Natural killer cell (primary cell): ENCODE results near the gene TENM4. TPM values are rescaled to one million over a fixed set of nuclear protein-coding genes. Genes with fewer than 3 reads are reported as not detected.

Experiments used
- ATAC-seq, 3 donors: fragments of 150-1000 bp in 2 of 3; fragments of 200-7000 bp in 1 of 3; cut with Tn5 transposase; 1 replicate in 1 of 3; 2 replicates in 2 of 3; pipeline ENCODE4 v1.10.0; 2021; ENCODE audit warnings: mild to moderate bottlenecking in 2 of 3, moderate library complexity in 2 of 3
- DNase-seq, 2 donors: peaks; one replicate each; pipeline versions ENCODE4 v3.0.0 to v3.0.0-alpha.2; 2013 to 2021; ENCODE audit warnings: mixed read lengths in 1 of 2
- H3K27ac ChIP-seq: one replicate; pipeline ENCODE4 v1.5.1; 2013; ENCODE audit warnings: mild to moderate bottlenecking, low read length
- H3K27me3 ChIP-seq: one replicate; pipeline ENCODE4 v1.6.1; 2013; ENCODE audit warnings: low read length; ENCODE audit not compliant: control insufficient read depth, insufficient read depth
- H3K36me3 ChIP-seq: one replicate; pipeline ENCODE4 v1.6.1; 2013; ENCODE audit warnings: low read length; ENCODE audit not compliant: control insufficient read depth, insufficient read depth
- H3K4me1 ChIP-seq: one replicate; pipeline ENCODE4 v1.6.1; 2013; ENCODE audit warnings: low read length; ENCODE audit not compliant: control insufficient read depth, insufficient read depth
- H3K4me3 ChIP-seq: one replicate; pipeline ENCODE4 v1.5.1; 2013; ENCODE audit warnings: low read length
- H3K9me3 ChIP-seq: one replicate; pipeline ENCODE4 v1.6.1; 2013; ENCODE audit warnings: low read length; ENCODE audit not compliant: control insufficient read depth, insufficient read depth
- H3K27ac Mint-ChIP-seq, 2 donors: one replicate each; pipeline ENCODE4 v1.8.0; 2022; ENCODE audit warnings: mild to moderate bottlenecking in 2 of 2, mixed read lengths in 2 of 2, moderate library complexity in 1 of 2
- H3K27me3 Mint-ChIP-seq, 2 donors: one replicate each; pipeline ENCODE4 v1.8.0; 2022; ENCODE audit warnings: low read depth in 2 of 2, mixed read lengths in 2 of 2
- H3K36me3 Mint-ChIP-seq: one replicate; pipeline ENCODE4 v1.8.0; 2022; ENCODE audit warnings: mixed read lengths
- H3K4me1 Mint-ChIP-seq, 2 donors: one replicate each; pipeline ENCODE4 v1.8.0; 2022; ENCODE audit warnings: mixed read lengths in 2 of 2
- H3K4me3 Mint-ChIP-seq: one replicate; pipeline ENCODE4 v1.8.0; 2022; ENCODE audit warnings: mild to moderate bottlenecking, moderate library complexity, mixed read lengths
- H3K9me3 Mint-ChIP-seq, 2 donors: one replicate each; pipeline ENCODE4 v1.8.0; 2022; ENCODE audit warnings: mixed read lengths in 2 of 2
- WGBS: methylation state at CpG from one replicate; pipeline ENCODE4 v1.1.7; 2013; ENCODE audit warnings: missing lambda C conversion rate; ENCODE audit not compliant: insufficient coverage; 5-methylcytosine and 5-hydroxymethylcytosine counted together
- intact Hi-C: fragments of 100-400 bp; cut with micrococcal nuclease; formaldehyde crosslinking; loops from one replicate; pipeline ENCODE4 v1.14.2; 2022
- total RNA-seq, 4 donors: library from RNA; stranded (reverse); fragments of 120-200 nt in 1 of 4; gene quantifications; one replicate each; pipeline versions ENCODE4 v1.2.3 to v1.2.4, GENCODE V29; 2013 to 2022
- TF ChIP-seq, protein P1 (sequence below): fragments of 200-600 bp; IDR thresholded peaks from one replicate; pipeline ENCODE4 v1.8.0; 2022; ENCODE audit warnings: antibody characterized with exemption

TENM4 gene
- total RNA-seq, 3 donors from 2014 or later (not counting 1 experiment from before 2014, with no cell fraction given), result 0.63 to 0.75 TPM; not detected in 1

GRCh38 chr11:79019277-79019676, 421.6 kb downstream of the TENM4 start:
- Mint-ChIP-seq H3K4me3 (no peak overlapping the region), H3K27ac (no peak overlapping the region), H3K9me3 (no peaks in the 10 kb centered on the region), H3K27me3 (peaks cover 31 to 44% of the 10 kb centered on the region in 2 donors), H3K36me3 (no peaks in the 10 kb centered on the region), H3K4me1 (no peaks in the 10 kb centered on the region)
- intact Hi-C loops, result no loop called here
- TF ChIP-seq, protein P1, sequence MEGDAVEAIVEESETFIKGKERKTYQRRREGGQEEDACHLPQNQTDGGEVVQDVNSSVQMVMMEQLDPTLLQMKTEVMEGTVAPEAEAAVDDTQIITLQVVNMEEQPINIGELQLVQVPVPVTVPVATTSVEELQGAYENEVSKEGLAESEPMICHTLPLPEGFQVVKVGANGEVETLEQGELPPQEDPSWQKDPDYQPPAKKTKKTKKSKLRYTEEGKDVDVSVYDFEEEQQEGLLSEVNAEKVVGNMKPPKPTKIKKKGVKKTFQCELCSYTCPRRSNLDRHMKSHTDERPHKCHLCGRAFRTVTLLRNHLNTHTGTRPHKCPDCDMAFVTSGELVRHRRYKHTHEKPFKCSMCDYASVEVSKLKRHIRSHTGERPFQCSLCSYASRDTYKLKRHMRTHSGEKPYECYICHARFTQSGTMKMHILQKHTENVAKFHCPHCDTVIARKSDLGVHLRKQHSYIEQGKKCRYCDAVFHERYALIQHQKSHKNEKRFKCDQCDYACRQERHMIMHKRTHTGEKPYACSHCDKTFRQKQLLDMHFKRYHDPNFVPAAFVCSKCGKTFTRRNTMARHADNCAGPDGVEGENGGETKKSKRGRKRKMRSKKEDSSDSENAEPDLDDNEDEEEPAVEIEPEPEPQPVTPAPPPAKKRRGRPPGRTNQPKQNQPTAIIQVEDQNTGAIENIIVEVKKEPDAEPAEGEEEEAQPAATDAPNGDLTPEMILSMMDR, result no peak
- H3K27ac ChIP-seq, result no peak overlapping the region
- no peaks in the 10 kb centered on the region for H3K4me1 ChIP-seq
- no peak for ATAC-seq
- no peaks in the 10 kb centered on the region for H3K27me3 ChIP-seq
- DNase-seq, result no peak
- no peak overlapping the region for H3K4me3 ChIP-seq
- no peaks in the 10 kb centered on the region for H3K9me3 ChIP-seq
- no peaks in the 10 kb centered on the region for H3K36me3 ChIP-seq

GRCh38 chr11:79018371-79018849, 422.4 kb downstream of the TENM4 start:
- H3K27ac ChIP-seq, result no peak overlapping the region
- TF ChIP-seq, protein P1, result no peak
- ATAC-seq (no peak), DNase-seq (no peak)
- intact Hi-C loops, result no loop called here
- no peaks in the 10 kb centered on the region for H3K36me3 ChIP-seq
- Mint-ChIP-seq H3K4me1 (no peaks in the 10 kb centered on the region), H3K27ac (no peak overlapping the region), H3K9me3 (no peaks in the 10 kb centered on the region), H3K36me3 (no peaks in the 10 kb centered on the region), H3K4me3 (no peak overlapping the region), H3K27me3 (peaks cover 31 to 37% of the 10 kb centered on the region in 2 donors)
- no peak overlapping the region for H3K4me3 ChIP-seq
- H3K9me3 ChIP-seq, result no peaks in the 10 kb centered on the region
- H3K27me3 ChIP-seq, result no peaks in the 10 kb centered on the region
- H3K4me1 ChIP-seq, result no peaks in the 10 kb centered on the region
- 5% methylated on average over 2 of the region's 3 CpGs for WGBS

- no peak overlapping the region for H3K27ac ChIP-seq
- H3K36me3 ChIP-seq, result no peaks in the 10 kb centered on the region
- H3K9me3 ChIP-seq, result no peaks in the 10 kb centered on the region
- DNase-seq (no peak), ATAC-seq (no peak)
- Mint-ChIP-seq H3K9me3 (no peaks in the 10 kb centered on the region), H3K27me3 (peaks cover 31 to 37% of the 10 kb centered on the region in 2 donors), H3K27ac (no peak overlapping the region), H3K4me1 (no peaks in the 10 kb centered on the region), H3K4me3 (no peak overlapping the region), H3K36me3 (no peaks in the 10 kb centered on the region)
- no peaks in the 10 kb centered on the region for H3K27me3 ChIP-seq
- no peak overlapping the region for H3K4me3 ChIP-seq
- H3K4me1 ChIP-seq, result no peaks in the 10 kb centered on the region
- intact Hi-C loops, result no loop called here
- TF ChIP-seq, protein P1, result no peak
Observed at GRCh38 chr11:79017811-79018210, 423.0 kb downstream of the TENM4 start.

GRCh38 chr11:79013509-79013908, 427.3 kb downstream of the TENM4 start:
- H3K27ac ChIP-seq, result no peak overlapping the region
- Mint-ChIP-seq H3K36me3 (no peaks in the 10 kb centered on the region), H3K27ac (no peak overlapping the region), H3K27me3 (peaks cover 9 to 14% of the 10 kb centered on the region in 2 donors), H3K4me3 (no peak overlapping the region), H3K4me1 (no peaks in the 10 kb centered on the region), H3K9me3 (no peaks in the 10 kb centered on the region)
- no peak for ATAC-seq
- H3K4me1 ChIP-seq, result no peaks in the 10 kb centered on the region
- no peak overlapping the region for H3K4me3 ChIP-seq
- TF ChIP-seq, protein P1, result no peak
- WGBS, result 72% methylated on average over 3 of the region's 3 CpGs
- no peaks in the 10 kb centered on the region for H3K36me3 ChIP-seq
- intact Hi-C loops, result no loop called here
- no peaks in the 10 kb centered on the region for H3K27me3 ChIP-seq
- H3K9me3 ChIP-seq, result no peaks in the 10 kb centered on the region
- no peak for DNase-seq
